Body of pancreas (tissue), 4 donors: ENCODE measurements around the gene DCAKD.

Experiments
- POLR2A ChIP-seq, 3 donors: fragments of 450-650 bp; IDR thresholded peaks; one replicate each; pipeline ENCODE4 v1.6.1; 2016; ENCODE audit warnings: antibody characterized with exemption in 3 of 3, mild to moderate bottlenecking in 2 of 3
- TF ChIP-seq, protein P1 (sequence below), 7 experiments: fragments of 450-650 bp in 4 of 7; fragments of 200-600 bp in 3 of 7; sonication (generic) in 3 of 7; IDR thresholded peaks; one replicate each; pipeline ENCODE4 v1.5.1; 2016 to 2019; ENCODE audit warnings: antibody characterized with exemption in 7 of 7

DNA sequence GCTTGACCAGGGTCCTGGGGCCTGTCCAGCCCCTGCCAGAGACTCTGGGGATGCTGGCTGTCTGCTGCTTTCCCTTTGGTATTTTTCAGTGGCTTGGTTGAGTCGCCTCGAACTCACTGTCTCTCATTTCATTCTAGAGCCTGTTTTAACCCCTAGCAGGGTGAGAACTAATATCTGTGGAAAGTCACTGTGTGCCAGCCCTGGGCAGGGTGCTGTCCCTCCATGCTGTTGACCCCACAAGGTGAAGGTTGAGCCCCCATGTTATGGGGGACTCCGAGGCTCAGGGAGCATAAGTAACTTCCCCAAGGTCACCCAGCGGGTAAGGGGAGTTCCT, 33.0 kb downstream of the DCAKD start:
- TF ChIP-seq POLR2A (IDR thresholded peaks at IDR 0.05) = no peak
- TF ChIP-seq, protein P1, sequence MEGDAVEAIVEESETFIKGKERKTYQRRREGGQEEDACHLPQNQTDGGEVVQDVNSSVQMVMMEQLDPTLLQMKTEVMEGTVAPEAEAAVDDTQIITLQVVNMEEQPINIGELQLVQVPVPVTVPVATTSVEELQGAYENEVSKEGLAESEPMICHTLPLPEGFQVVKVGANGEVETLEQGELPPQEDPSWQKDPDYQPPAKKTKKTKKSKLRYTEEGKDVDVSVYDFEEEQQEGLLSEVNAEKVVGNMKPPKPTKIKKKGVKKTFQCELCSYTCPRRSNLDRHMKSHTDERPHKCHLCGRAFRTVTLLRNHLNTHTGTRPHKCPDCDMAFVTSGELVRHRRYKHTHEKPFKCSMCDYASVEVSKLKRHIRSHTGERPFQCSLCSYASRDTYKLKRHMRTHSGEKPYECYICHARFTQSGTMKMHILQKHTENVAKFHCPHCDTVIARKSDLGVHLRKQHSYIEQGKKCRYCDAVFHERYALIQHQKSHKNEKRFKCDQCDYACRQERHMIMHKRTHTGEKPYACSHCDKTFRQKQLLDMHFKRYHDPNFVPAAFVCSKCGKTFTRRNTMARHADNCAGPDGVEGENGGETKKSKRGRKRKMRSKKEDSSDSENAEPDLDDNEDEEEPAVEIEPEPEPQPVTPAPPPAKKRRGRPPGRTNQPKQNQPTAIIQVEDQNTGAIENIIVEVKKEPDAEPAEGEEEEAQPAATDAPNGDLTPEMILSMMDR (IDR thresholded peaks at IDR 0.05) = no peak
